IMR-90 (cell line): ENCODE results near the gene PAK5. TPM values are rescaled to one million over a fixed set of nuclear protein-coding genes. Genes with fewer than 3 reads are reported as not detected.

ENCODE experiments used
- ATAC-seq: fragments of 200-7000 bp; cut with Tn5 transposase; 2 replicates; pipeline ENCODE4 v1.9.1; 2020; ENCODE audit warnings: low read depth, mild to moderate bottlenecking, moderate library complexity
- BruUV-seq: library from RNA; stranded (reverse); fragments of 400-500 nt; replicated peaks from 2 replicates; lab custom pipeline; 2021; lab: Mats Ljungman, UMichigan
- CTCF ChIA-PET: fragments of 300-600 bp; formaldehyde crosslinking; extraction: SDS; loops from one replicate; lab custom pipeline; 2021; ENCODE audit warnings: antibody characterized with exemption; lab: Yijun Ruan, JAX
- POLR2A ChIA-PET: fragments of 300-600 bp; sonication (Branson Sonifier 250); formaldehyde crosslinking; loops from one replicate; lab custom pipeline; 2022; ENCODE audit warnings: antibody characterized with exemption; ENCODE audit not compliant: unreplicated experiment; lab: Charles Lee
- DNase-seq: peaks from one replicate; pipeline ENCODE4 v3.0.0; 2013
- H2AFZ ChIP-seq: replicated peaks from 2 replicates; pipeline ENCODE3; 2013; ENCODE audit warnings: low read length, mild to moderate bottlenecking; ENCODE audit not compliant: poor library complexity
- H2AK5ac ChIP-seq: 2 replicates; pipeline ENCODE4 v1.6.1; 2013; ENCODE audit warnings: low read depth, low read length, inconsistent platforms
- H2AK9ac ChIP-seq: replicated peaks from 2 replicates; pipeline ENCODE3; 2013; ENCODE audit warnings: mild to moderate bottlenecking, low read depth, low read length, moderate library complexity; ENCODE audit not compliant: poor library complexity
- H2BK120ac ChIP-seq: 2 replicates; pipeline ENCODE4 v1.6.1; 2013; ENCODE audit warnings: low read depth, low read length, inconsistent platforms
- H2BK15ac ChIP-seq: 3 replicates; pipeline ENCODE4 v1.6.1; 2013; ENCODE audit warnings: low read depth, low read length, inconsistent platforms
- H2BK20ac ChIP-seq: 2 replicates; pipeline ENCODE4 v1.6.1; 2013; ENCODE audit warnings: low read depth, mild to moderate bottlenecking, inconsistent platforms, low read length, moderate library complexity
- H2BK5ac ChIP-seq: 2 replicates; pipeline ENCODE4 v1.6.1; 2013; ENCODE audit warnings: mild to moderate bottlenecking, low read depth, low read length, inconsistent platforms; ENCODE audit not compliant: poor library complexity, severe bottlenecking
- H3K14ac ChIP-seq: replicated peaks from 2 replicates; pipeline ENCODE4 v1.6.1; 2013; ENCODE audit warnings: low read depth, low read length, inconsistent platforms
- H3K18ac ChIP-seq: 2 replicates; pipeline ENCODE4 v1.6.1; 2013; ENCODE audit warnings: low read depth, low read length, control low read depth
- H3K23ac ChIP-seq: 2 replicates; pipeline ENCODE4 v1.6.1; 2013; ENCODE audit warnings: low read depth, low read length, inconsistent platforms
- H3K27ac ChIP-seq: 2 replicates; pipeline ENCODE4 v1.5.1; 2013; ENCODE audit warnings: mild to moderate bottlenecking, control low read depth, low read length; ENCODE audit not compliant: insufficient read depth
- H3K27me3 ChIP-seq: 2 replicates; pipeline ENCODE4 v1.6.1; 2013; ENCODE audit warnings: low read length; ENCODE audit not compliant: control insufficient read depth, insufficient read depth
- H3K36me3 ChIP-seq: 2 replicates; pipeline ENCODE4 v1.6.1; 2013; ENCODE audit warnings: low read length, mixed read lengths; ENCODE audit not compliant: control insufficient read depth, insufficient read depth
- H3K4ac ChIP-seq: 2 replicates; pipeline ENCODE4 v1.6.1; 2013; ENCODE audit warnings: low read depth, low read length, inconsistent platforms
- H3K4me1 ChIP-seq: 2 replicates; pipeline ENCODE4 v1.6.1; 2013; ENCODE audit warnings: low read length, mixed read lengths; ENCODE audit not compliant: control insufficient read depth, insufficient read depth
- H3K4me2 ChIP-seq: 2 replicates; pipeline ENCODE4 v1.6.1; 2013; ENCODE audit warnings: low read depth, mild to moderate bottlenecking, control low read depth, low read length, moderate library complexity
- H3K4me3 ChIP-seq: 2 replicates; pipeline ENCODE4 v1.5.1; 2013; ENCODE audit warnings: low read depth, mild to moderate bottlenecking, control low read depth, low read length, moderate library complexity; ENCODE audit not compliant: insufficient read depth
- H3K56ac ChIP-seq: 2 replicates; pipeline ENCODE4 v1.6.1; 2013; ENCODE audit warnings: low read length, inconsistent platforms; ENCODE audit not compliant: insufficient read depth; ENCODE audit errors: extremely low read depth
- H3K79me1 ChIP-seq, 2 experiments: 2 replicates each; pipeline ENCODE4 v1.6.1; 2013; ENCODE audit warnings: low read length in 2 of 2, inconsistent platforms in 1 of 2, low read depth in 1 of 2
- H3K9ac ChIP-seq: 2 replicates; pipeline ENCODE4 v1.6.1; 2013; ENCODE audit warnings: low read depth, low read length, control low read depth
- H3K9me1 ChIP-seq: 2 replicates; pipeline ENCODE4 v1.6.1; 2013; ENCODE audit warnings: low read length, inconsistent platforms; ENCODE audit not compliant: insufficient read depth
- H3K9me3 ChIP-seq: 2 replicates; pipeline ENCODE4 v1.6.1; 2013; ENCODE audit warnings: low read length; ENCODE audit not compliant: control insufficient read depth, insufficient read depth
- H4K20me1 ChIP-seq: 2 replicates; pipeline ENCODE4 v1.6.1; 2013; ENCODE audit warnings: low read length, inconsistent platforms; ENCODE audit not compliant: insufficient read depth
- H4K5ac ChIP-seq: 2 replicates; pipeline ENCODE4 v1.6.1; 2013; ENCODE audit warnings: mild to moderate bottlenecking, low read depth, low read length, control low read depth
- H4K8ac ChIP-seq, 2 experiments: 2 replicates each; pipeline ENCODE4 v1.6.1; 2013; ENCODE audit warnings: low read depth in 2 of 2, low read length in 2 of 2, control low read depth in 1 of 2, inconsistent platforms in 1 of 2
- H4K91ac ChIP-seq: 2 replicates; pipeline ENCODE4 v1.6.1; 2013; ENCODE audit warnings: low read depth, low read length, inconsistent platforms; ENCODE audit not compliant: insufficient read depth
- CEBPB ChIP-seq: IDR thresholded peaks from 2 replicates; pipeline ENCODE4 v1.6.1; 2012; ENCODE audit warnings: low read depth, low read length, improper control_type of control experiment
- CTCF ChIP-seq: conservative IDR thresholded peaks from 2 replicates; pipeline ENCODE4 v1.5.1; 2012; ENCODE audit warnings: mild to moderate bottlenecking, low read depth, low read length, improper control_type of control experiment
- MAFK ChIP-seq: IDR thresholded peaks from 2 replicates; pipeline ENCODE4 v1.6.1; 2012; ENCODE audit warnings: low read depth, low read length, improper control_type of control experiment
- MAZ ChIP-seq: IDR thresholded peaks from 2 replicates; pipeline ENCODE4 v1.6.1; 2012; ENCODE audit warnings: low read depth, mild to moderate bottlenecking, low read length, improper control_type of control experiment, moderate library complexity, borderline replicate concordance
- NFE2L2 ChIP-seq: fragments of 150-350 bp; IDR thresholded peaks from 2 replicates; pipeline ENCODE4 v1.6.1; 2016; ENCODE audit warnings: low read depth, mild to moderate bottlenecking, low read length
- POLR2A ChIP-seq: IDR thresholded peaks from 2 replicates; pipeline ENCODE4 v1.6.1; 2012; ENCODE audit warnings: mild to moderate bottlenecking, low read depth, low read length
- RAD21 ChIP-seq: IDR thresholded peaks from 2 replicates; pipeline ENCODE4 v1.6.1; 2012; ENCODE audit warnings: low read length, improper control_type of control experiment
- RFX5 ChIP-seq: IDR thresholded peaks from 2 replicates; pipeline ENCODE4 v1.8.0; 2012; ENCODE audit warnings: low read depth, mild to moderate bottlenecking, low read length, moderate library complexity
- SMC3 ChIP-seq: fragments of 150-350 bp; IDR thresholded peaks from 2 replicates; pipeline ENCODE4 v1.6.1; 2016; ENCODE audit warnings: low read depth, mild to moderate bottlenecking, antibody characterized with exemption, low read length, moderate library complexity
- USF2 ChIP-seq: fragments of 150-350 bp; IDR thresholded peaks from 2 replicates; pipeline ENCODE4 v1.6.1; 2017; ENCODE audit warnings: mild to moderate bottlenecking, antibody characterized with exemption, low read length, low read depth
- WGBS, 2 experiments: methylation state at CpG; one replicate each; pipeline versions ENCODE4 v1.1.5 to v1.1.7; 2013; ENCODE audit warnings: missing lambda C conversion rate in 2 of 2; ENCODE audit not compliant: insufficient read length in 1 of 2; ENCODE audit errors: extremely low coverage in 2 of 2; 5-methylcytosine and 5-hydroxymethylcytosine counted together
- dilution Hi-C: fragments of 300-500 bp; cut with HindIII; formaldehyde crosslinking; loops from one replicate; pipeline ENCODE4 v1.14.3; 2018; ENCODE audit warnings: low sequenced_read_pairs; ENCODE audit not compliant: unreplicated experiment
- in situ Hi-C: fragments of 300-500 bp; cut with MboI; formaldehyde crosslinking; loops from 3 replicates; pipeline ENCODE4 v1.14.3; 2019; ENCODE audit warnings: low sequenced_read_pairs, inconsistent platforms, mixed read lengths
- intact Hi-C: fragments of 100-400 bp; cut with micrococcal nuclease; formaldehyde crosslinking; loops from 2 replicates; pipeline ENCODE4 v1.10.0; 2022
- polyA plus RNA-seq, 3 experiments: library from polyadenylated mRNA; depleted of rRNA; stranded (reverse); fragments of >200 nt; gene quantifications; 2 replicates each; pipeline ENCODE4 v1.2.3, GENCODE V29; 2012; ENCODE audit warnings: low replicate concordance in 1 of 3
- total RNA-seq: library from RNA; depleted of rRNA; stranded (reverse); fragments of >200 nt; gene quantifications from 2 replicates; pipeline ENCODE4 v1.2.3, GENCODE V29; 2012

Gene PAK5
- total and polyA plus RNA-seq, 2 of the 4 experiments (the other 2 are of a cell fraction), result not detected

- ATAC-seq (no peak), DNase-seq (no peak)
- Histone ChIP-seq H3K79me1 (no peaks in the 10 kb centered on the region), H4K91ac (no peak overlapping the region), H3K27me3 (peaks cover 9% of the 10 kb centered on the region), H4K5ac (no peak overlapping the region), H3K36me3 (no peaks in the 10 kb centered on the region), H3K23ac (no peak overlapping the region), H3K9me1 (no peaks in the 10 kb centered on the region; the same call in 1 of the 2 replicates), H2AK5ac (no peak overlapping the region), H4K8ac (no peak overlapping the region), H3K4ac (no peak overlapping the region), H2BK120ac (no peak overlapping the region), H2BK5ac (no peak overlapping the region), H2BK20ac (no peak overlapping the region), H4K20me1 (no peaks in the 10 kb centered on the region), H3K4me1 (no peaks in the 10 kb centered on the region), H3K4me3 (no peak overlapping the region), H3K27ac (no peak overlapping the region), H3K18ac (no peak overlapping the region), H3K9me3 (no peaks in the 10 kb centered on the region), H3K9ac (no peak overlapping the region), H3K56ac (no peak overlapping the region), H3K14ac (no peak overlapping the region), H2AFZ (no peak overlapping the region), H2BK15ac (no peak overlapping the region), H3K4me2 (no peak overlapping the region), H2AK9ac (no peak overlapping the region)
- BruUV-seq, result no TSS peak
- TF ChIP-seq CTCF (no peak), CEBPB (no peak), SMC3 (no peak), USF2 (no peak), MAFK (no peak), NFE2L2 (no peak), MAZ (no peak), RFX5 (no peak), POLR2A (no peak), RAD21 (no peak)
- dilution Hi-C loops, result no loop called here
- POLR2A ChIA-PET, result no interaction called here
- CTCF ChIA-PET, result no interaction called here
- no CpG with 5 or more reads among the region's 2 CpGs for WGBS, 2 experiments
- intact Hi-C loops, result no loop called here
- in situ Hi-C loops, result no loop called here
Measured at GRCh38 chr20:9531581-9531980, 307.3 kb downstream of the PAK5 start.
